ENCODE results near the gene IRF2. TPM values are rescaled to one million over a fixed set of nuclear protein-coding genes. Genes with fewer than 3 reads are reported as not detected.

IRF2 gene
- total and polyA plus RNA-seq, 2 of the 8 experiments (the other 6 are each of a cell fraction or from before 2014, with no cell fraction given) = 13.8 to 17.0 TPM

DNA sequence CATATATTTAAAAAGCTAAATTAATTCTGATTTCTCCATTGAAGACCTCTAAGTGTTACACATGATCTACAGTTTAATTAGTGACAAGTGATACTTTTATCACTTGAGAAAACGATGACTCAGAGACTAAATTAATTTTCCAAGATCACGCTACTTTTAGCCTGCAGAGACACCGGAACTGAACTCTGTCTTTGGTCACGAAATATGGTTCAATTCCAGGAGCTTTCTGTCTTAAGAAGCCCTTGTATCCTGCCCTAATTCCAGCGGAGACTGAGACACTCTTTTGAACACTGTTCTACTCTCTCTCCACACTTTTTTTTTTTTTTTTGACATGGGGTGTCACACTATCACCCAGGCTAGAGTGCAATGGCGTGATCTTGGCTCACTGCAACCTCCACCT, 63.6 kb downstream of the IRF2 start:
- Histone ChIP-seq H2BK12ac (ENCODE audit: low read depth, low read length) (no peak overlapping the region), H3K79me1 (ENCODE audit: low read depth, low read length) (no peaks in the 10 kb centered on the region), H2BK5ac (ENCODE audit: low read depth, low read length) (no peak overlapping the region), H4K91ac (replicated peaks; ENCODE audit: insufficient read length, low read length) (no peak overlapping the region), H3K36me3 (ENCODE audit: control insufficient read depth in 2 of 4, insufficient read depth in 4 of 4, low read length in 3 of 4) (peaks cover 0 to 17% (median 2%) of the 10 kb centered on the region in 4 experiments; a peak in 4 of 8 replicates), H4K5ac (ENCODE audit: insufficient read length, low read depth, low read length) (no peak overlapping the region), H2AFZ (ENCODE audit: low read length) (no peak overlapping the region), H3K56ac (replicated peaks; ENCODE audit: insufficient read length, low read depth, low read length) (no peak overlapping the region), H2BK20ac (ENCODE audit: low read length) (no peak overlapping the region), H2BK15ac (ENCODE audit: low read length) (no peak overlapping the region), H2AK5ac (ENCODE audit: low read depth, low read length) (no peak overlapping the region), H4K8ac (ENCODE audit: extremely low read depth, insufficient read depth, low read length) (no peak overlapping the region), H3K9ac (replicated peaks in 1 of 4; ENCODE audit: extremely low read depth in 1 of 4, low read depth in 3 of 4, low read length in 3 of 4) (no peak overlapping the region), H4K20me1 (replicated peaks in 1 of 2; ENCODE audit: control insufficient read depth in 1 of 2, insufficient read depth in 2 of 2, low read length in 2 of 2) (peaks cover 0 to 2% of the 10 kb centered on the region in 2 experiments), H3K4me1 (replicated peaks in 1 of 4; ENCODE audit: control insufficient read depth in 3 of 4, insufficient read depth in 4 of 4, low read length in 3 of 4) (peaks cover 5 to 9% (median 7%) of the 10 kb centered on the region in 4 experiments; a peak in 6 of 7 replicates), H3K23ac (ENCODE audit: insufficient read length) (no peak overlapping the region), H3K4me2 (ENCODE audit: insufficient read depth in 1 of 2, low read depth in 2 of 2, low read length in 2 of 2) (no peak overlapping the region), H3K23me2 (ENCODE audit: low read depth, low read length) (no peaks in the 10 kb centered on the region), H3K14ac (ENCODE audit: insufficient read length) (no peak overlapping the region), H3K4ac (replicated peaks; ENCODE audit: insufficient read length, low read depth, low read length) (no peak overlapping the region), H2BK120ac (replicated peaks; ENCODE audit: low read depth, low read length) (no peak overlapping the region), H3K27ac (ENCODE audit: low read depth, low read length) (no peak overlapping the region), H3K18ac (ENCODE audit: extremely low read depth, low read length) (no peak overlapping the region), H3K9me3 (ENCODE audit: insufficient read depth in 2 of 2, low read depth in 1 of 2, low read length in 1 of 2) (no peaks in the 10 kb centered on the region), H3K79me2 (ENCODE audit: control insufficient read depth in 1 of 2, insufficient read depth in 2 of 2, low read length in 2 of 2) (no peaks in the 10 kb centered on the region), H3K4me3 (ENCODE audit: extremely low read depth in 1 of 4, insufficient read depth in 2 of 4, low read depth in 3 of 4, low read length in 4 of 4) (no peak overlapping the region), H3K27me3 (replicated peaks in 1 of 4; ENCODE audit: control insufficient read depth in 3 of 4, extremely low read depth in 1 of 4, insufficient read depth in 3 of 4, low read length in 3 of 4) (no peaks in the 10 kb centered on the region)
- ChIA-PET CTCF (ENCODE audit: partially characterized antibody) (no interaction called here), POLR2A (ENCODE audit: partially characterized antibody) (no interaction called here)
- no peak for DNase-seq (ENCODE audit: low read depth in 1 of 2, low spot score in 2 of 2)
- 96% methylated on average over 6 of the region's 6 CpGs; no CpG with 5 or more reads in 1 of the 2 experiments for WGBS, 2 experiments (ENCODE audit: extremely low coverage in 1 of 2, insufficient coverage in 1 of 2, insufficient read length in 1 of 2, insufficient replicate concordance in 2 of 2, low coverage in 1 of 2, low lambda C conversion rate in 2 of 2, missing lambda C conversion rate in 1 of 2)
- no peak for FAIRE-seq
- no peak for TF ChIP-seq BRCA1 (IDR thresholded peaks at IDR 0.05; ENCODE audit: low read depth, low read length)
- TF ChIP-seq MAFK (IDR thresholded peaks at IDR 0.05; ENCODE audit: low read depth, low read length) = no peak
- TF ChIP-seq, protein P1, sequence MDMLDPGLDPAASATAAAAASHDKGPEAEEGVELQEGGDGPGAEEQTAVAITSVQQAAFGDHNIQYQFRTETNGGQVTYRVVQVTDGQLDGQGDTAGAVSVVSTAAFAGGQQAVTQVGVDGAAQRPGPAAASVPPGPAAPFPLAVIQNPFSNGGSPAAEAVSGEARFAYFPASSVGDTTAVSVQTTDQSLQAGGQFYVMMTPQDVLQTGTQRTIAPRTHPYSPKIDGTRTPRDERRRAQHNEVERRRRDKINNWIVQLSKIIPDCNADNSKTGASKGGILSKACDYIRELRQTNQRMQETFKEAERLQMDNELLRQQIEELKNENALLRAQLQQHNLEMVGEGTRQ (IDR thresholded peaks at IDR 0.05; ENCODE audit: low read length) = no peak
- no peak for TF ChIP-seq POLR2A (IDR thresholded peaks at IDR 0.05; ENCODE audit: control extremely low read depth in 1 of 2, low read depth in 2 of 2, low read length in 2 of 2)
- no peak for TF ChIP-seq GABPA (IDR thresholded peaks at IDR 0.05; ENCODE audit: borderline replicate concordance, insufficient read depth, low read length)
- TF ChIP-seq TBP (IDR thresholded peaks at IDR 0.05; ENCODE audit: low read depth, low read length) = no peak
- TF ChIP-seq SIN3A (conservative IDR thresholded peaks at IDR 0.05 in 1 of 2, IDR thresholded peaks at IDR 0.05 in 1 of 2; ENCODE audit: low read depth in 1 of 2, low read length in 2 of 2) = no peak
- no peak for TF ChIP-seq KDM1A (IDR thresholded peaks at IDR 0.05; ENCODE audit: borderline replicate concordance, low read length)
- no peak for TF ChIP-seq FOSL1 (IDR thresholded peaks at IDR 0.05; ENCODE audit: insufficient read depth, low read depth, low read length)
- no peak for TF ChIP-seq PHF8 (conservative IDR thresholded peaks at IDR 0.05; ENCODE audit: low read depth, low read length)
- no peak for TF ChIP-seq EGR1 (IDR thresholded peaks at IDR 0.05; ENCODE audit: borderline replicate concordance, low read depth, low read length)
- no peak for TF ChIP-seq SUZ12 (IDR thresholded peaks at IDR 0.05; ENCODE audit: low read length)
- TF ChIP-seq SIRT6 (IDR thresholded peaks at IDR 0.05; ENCODE audit: low read length) = no peak
